Measurements from ENCODE around the gene EIF2AK3. TPM values are rescaled to one million over a fixed set of nuclear protein-coding genes. Genes with fewer than 3 reads are reported as not detected.

The EIF2AK3 gene
- polyA plus RNA-seq, 3 donors, result 2.0 to 6.6 (median 2.3) TPM

DNA sequence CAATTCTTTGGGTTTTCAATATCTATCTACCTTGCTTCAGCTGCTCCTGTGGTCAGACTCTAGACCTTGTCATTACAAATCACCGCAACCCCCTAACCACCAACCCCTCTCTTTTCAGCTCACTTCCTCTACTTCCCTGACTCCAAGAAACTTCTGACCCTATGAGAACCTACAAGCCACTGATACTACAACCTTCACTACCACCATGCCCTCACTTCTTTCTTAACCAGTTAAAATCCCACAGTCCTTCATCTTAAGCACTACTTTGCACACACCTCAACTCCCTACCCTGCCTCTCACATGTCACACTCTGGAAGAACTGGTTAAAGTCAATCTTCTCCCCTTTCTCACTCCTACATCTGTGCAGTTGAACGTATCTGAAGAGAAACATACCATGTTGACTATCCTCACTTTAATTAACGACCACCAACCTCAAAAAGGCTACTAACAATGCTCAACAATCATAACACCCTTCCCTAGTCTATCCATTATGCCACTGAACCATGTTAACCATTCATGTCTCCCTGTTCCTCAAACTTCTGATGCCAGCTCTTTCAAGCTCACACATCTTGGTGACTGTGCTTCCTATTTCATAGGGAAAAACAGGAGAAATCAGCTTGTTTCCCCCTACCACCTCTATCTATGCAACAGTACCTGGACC, 12.6 kb downstream of the EIF2AK3 start:
- Mint-ChIP-seq H3K36me3 (peaks cover 20 to 22% of the 10 kb centered on the region in 2 donors), H3K27ac (no peak overlapping the region), H3K4me3 (no peak overlapping the region), H3K27me3 (ENCODE audit: low read depth in 3 of 3) (peaks cover 0 to 2% (median 0%) of the 10 kb centered on the region in 3 donors), H3K4me1 (peaks cover 10% of the 10 kb centered on the region), H3K9me3 (no peaks in the 10 kb centered on the region)
- no peak overlapping the region for H2AFZ ChIP-seq (ENCODE audit: insufficient read depth, low read depth, low read length, poor library complexity, severe bottlenecking)
- H3K4me3 ChIP-seq (replicated peaks in 1 of 3; ENCODE audit: low read depth in 2 of 3, low read length in 3 of 3), result no peak overlapping the region
- peaks cover 60% of the 10 kb centered on the region for H4K20me1 ChIP-seq (ENCODE audit: insufficient read depth, low read length)
- WGBS (ENCODE audit: insufficient coverage), result 71% methylated on average over 3 of the region's 3 CpGs
- H3K9ac ChIP-seq (ENCODE audit: insufficient read depth, low read length, poor library complexity, severe bottlenecking), result no peak overlapping the region
- no peak overlapping the region for H3K27ac ChIP-seq (ENCODE audit: low read depth in 1 of 2, low read length in 2 of 2)
- peaks cover 18 to 27% of the 10 kb centered on the region in 2 donors for H3K36me3 ChIP-seq (replicated peaks in 1 of 2; ENCODE audit: control insufficient read depth in 1 of 2, insufficient read depth in 2 of 2, low read length in 2 of 2)
- intact Hi-C loops (cut with micrococcal nuclease), result no loop called here
- no peaks in the 10 kb centered on the region for H3K27me3 ChIP-seq (ENCODE audit: control insufficient read depth in 2 of 2, insufficient read depth in 2 of 2, low read length in 2 of 2)
- DNase-seq, result no peak
- H3K9me3 ChIP-seq (replicated peaks in 1 of 2; ENCODE audit: control insufficient read depth in 1 of 2, insufficient read depth in 1 of 2, low read length in 2 of 2), result no peaks in the 10 kb centered on the region
- no peak for TF ChIP-seq CTCF (IDR thresholded peaks at IDR 0.05)
- peaks cover 61% of the 10 kb centered on the region for H3K79me2 ChIP-seq (ENCODE audit: insufficient read depth, low read length)
- H3K4me1 ChIP-seq (ENCODE audit: control insufficient read depth in 1 of 2, insufficient read depth in 2 of 2, low read length in 2 of 2), result no peaks in the 10 kb centered on the region
- no peak overlapping the region for H3K4me2 ChIP-seq (replicated peaks; ENCODE audit: extremely low read depth, low read length, poor library complexity, severe bottlenecking)

DNA sequence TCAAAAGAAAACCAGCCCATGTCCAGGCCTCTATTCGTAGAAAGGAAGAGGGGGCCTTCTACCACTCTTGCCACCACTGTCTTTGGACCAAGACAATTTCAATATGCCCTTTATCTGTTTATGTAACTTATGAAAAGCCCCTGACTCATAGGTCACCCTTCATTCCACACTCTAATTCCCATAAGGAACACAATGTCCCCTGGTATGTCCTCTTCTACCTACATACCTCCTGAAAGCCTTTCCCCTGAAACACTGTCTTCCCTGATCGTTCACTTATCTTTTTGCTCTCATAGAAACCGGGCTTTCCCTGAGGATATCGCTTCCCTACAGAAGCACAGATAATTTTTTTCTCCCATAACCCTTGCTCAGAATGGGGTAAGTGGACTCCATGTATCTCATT, 13.3 kb downstream of the EIF2AK3 start:
- Histone ChIP-seq H3K27ac (ENCODE audit: low read depth in 1 of 2, low read length in 2 of 2) (no peak overlapping the region), H3K9ac (ENCODE audit: insufficient read depth, low read length, poor library complexity, severe bottlenecking) (no peak overlapping the region), H3K79me2 (ENCODE audit: insufficient read depth, low read length) (peaks cover 54% of the 10 kb centered on the region), H3K4me3 (replicated peaks in 1 of 3; ENCODE audit: low read depth in 2 of 3, low read length in 3 of 3) (no peak overlapping the region), H4K20me1 (ENCODE audit: insufficient read depth, low read length) (peaks cover 53% of the 10 kb centered on the region), H2AFZ (ENCODE audit: insufficient read depth, low read depth, low read length, poor library complexity, severe bottlenecking) (no peak overlapping the region), H3K9me3 (replicated peaks in 1 of 2; ENCODE audit: control insufficient read depth in 1 of 2, insufficient read depth in 1 of 2, low read length in 2 of 2) (no peaks in the 10 kb centered on the region), H3K4me2 (replicated peaks; ENCODE audit: extremely low read depth, low read length, poor library complexity, severe bottlenecking) (no peak overlapping the region), H3K27me3 (ENCODE audit: control insufficient read depth in 2 of 2, insufficient read depth in 2 of 2, low read length in 2 of 2) (no peaks in the 10 kb centered on the region), H3K4me1 (ENCODE audit: control insufficient read depth in 1 of 2, insufficient read depth in 2 of 2, low read length in 2 of 2) (no peaks in the 10 kb centered on the region), H3K36me3 (replicated peaks in 1 of 2; ENCODE audit: control insufficient read depth in 1 of 2, insufficient read depth in 2 of 2, low read length in 2 of 2) (peaks cover 21 to 27% of the 10 kb centered on the region in 2 donors)
- Mint-ChIP-seq H3K27me3 (ENCODE audit: low read depth in 3 of 3) (peaks cover 0 to 2% (median 0%) of the 10 kb centered on the region in 3 donors), H3K9me3 (no peaks in the 10 kb centered on the region), H3K4me1 (peaks cover 10% of the 10 kb centered on the region), H3K27ac (no peak overlapping the region), H3K36me3 (peaks cover 20 to 27% of the 10 kb centered on the region in 2 donors), H3K4me3 (no peak overlapping the region)
- 100% methylated on average over 3 of the region's 4 CpGs for WGBS (ENCODE audit: insufficient coverage)
- TF ChIP-seq CTCF (IDR thresholded peaks at IDR 0.05), result no peak
- no peak for DNase-seq
- intact Hi-C loops (cut with micrococcal nuclease), result no loop called here

Data from CD14-positive monocyte (primary cell).